Measurements from ENCODE around the gene INPP4A.
A peak's percentile ranks its signal among the peaks of the same experiment; 100 is the strongest.

The INPP4A gene

GRCh38 chr2:98604547-98604946 lies 159.9 kb downstream of the INPP4A start:
- DNase-seq, result peak; percentile 65

GRCh38 chr2:98605076-98605475 lies 160.4 kb downstream of the INPP4A start:
- DNase-seq, result no peak

- no peak for DNase-seq
These were observed 161.8 kb downstream of the INPP4A start for GRCh38 chr2:98606431-98606830.

GRCh38 chr2:98607104-98607503 lies 162.4 kb downstream of the INPP4A start:
- no peak for DNase-seq

- no peak for DNase-seq
These were observed 163.1 kb downstream of the INPP4A start for GRCh38 chr2:98607741-98608115.

GRCh38 chr2:98608116-98608961 lies 163.7 kb downstream of the INPP4A start, which contains the start of the genes COA5 and UNC50:
COA5 (minus strand) TSS chr2:98608512; CDS start chr2:98608405, 107 bp downstream.
UNC50 (plus strand) TSS chr2:98608589; CDS start chr2:98609760, 1,171 bp downstream.
- peak; percentile 57 for DNase-seq

GRCh38 chr2:98608962-98609604 lies 164.4 kb downstream of the INPP4A start:
- DNase-seq, result no peak

GRCh38 chr2:98614024-98614739 lies 169.5 kb downstream of the INPP4A start:
- no peak for DNase-seq

GRCh38 chr2:98615481-98615880 lies 170.8 kb downstream of the INPP4A start:
- DNase-seq, result no peak

GRCh38 chr2:98617149-98617548 lies 172.5 kb downstream of the INPP4A start:
- no peak for DNase-seq

GRCh38 chr2:98623657-98624056 lies 179.0 kb downstream of the INPP4A start:
- no peak for DNase-seq

GRCh38 chr2:98632351-98632750 lies 187.7 kb downstream of the INPP4A start:
- no peak for DNase-seq

GRCh38 chr2:98634406-98635092 lies 189.9 kb downstream of the INPP4A start:
- peak; percentile 13 for DNase-seq

- no peak for DNase-seq
These were observed 192.9 kb downstream of the INPP4A start for GRCh38 chr2:98637401-98638147.

GRCh38 chr2:98643496-98644100 lies 198.9 kb downstream of the INPP4A start:
- DNase-seq, result no peak
